Bronchial epithelial cell (primary cell): Measurements from ENCODE around the gene PDE11A. TPM values are rescaled to one million over a fixed set of nuclear protein-coding genes. Genes with fewer than 3 reads are reported as not detected.

ENCODE experiments used
- DNase-seq: peaks from one replicate; pipeline ENCODE4 v3.0.0-alpha.2; 2010; ENCODE audit warnings: low read depth
- FAIRE-seq: peaks from 2 replicates; lab custom pipeline; 2011; peaks lifted over from hg19 to GRCh38; lab: Jason Lieb, UNC
- H3K27me3 ChIP-seq: 2 replicates; pipeline ENCODE4 v1.5.1; 2011; ENCODE audit warnings: low read length; ENCODE audit not compliant: control insufficient read depth, insufficient read depth
- H3K36me3 ChIP-seq: 2 replicates; pipeline ENCODE4 v1.5.1; 2011; ENCODE audit warnings: low read length; ENCODE audit not compliant: control insufficient read depth, insufficient read depth
- H3K4me3 ChIP-seq: 2 replicates; pipeline ENCODE4 v1.5.1; 2011; ENCODE audit warnings: mild to moderate bottlenecking, low read depth, low read length, control low read depth
- total RNA-seq: library from RNA; depleted of rRNA; stranded (reverse); fragments of >200 nt; gene quantifications from 2 replicates; pipeline ENCODE4 v1.2.1, GENCODE V29; 2014
- TF ChIP-seq, protein P1 (sequence below): IDR thresholded peaks from 2 replicates; pipeline ENCODE4 v1.5.1; 2011; ENCODE audit warnings: mild to moderate bottlenecking, moderate library complexity, low read length, control low read depth, inconsistent platforms; ENCODE audit not compliant: insufficient read depth, severe bottlenecking

The PDE11A gene
- total RNA-seq, 1 donor from 2014 or later, result not detected

DNA sequence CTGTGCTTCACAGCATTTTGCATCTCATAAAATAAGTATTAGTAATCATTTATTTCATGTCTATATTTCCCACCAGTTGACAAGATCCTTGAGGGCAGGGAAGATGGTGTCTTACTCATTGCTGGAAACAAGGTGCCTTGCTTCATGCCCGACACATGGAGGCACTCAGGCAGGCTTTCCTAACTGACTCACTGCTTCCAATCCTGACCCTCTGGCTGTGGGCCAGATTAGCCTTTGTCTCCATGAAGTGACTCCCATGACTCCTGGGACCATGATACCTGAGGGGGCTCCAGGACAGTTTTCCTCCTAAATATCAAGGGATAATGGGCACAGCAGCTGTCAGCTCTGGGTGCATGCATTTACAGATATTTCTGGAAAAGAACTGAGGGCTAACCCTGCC is 405.0 kb downstream of the PDE11A start:
- Histone ChIP-seq H3K36me3 (no peaks in the 10 kb centered on the region), H3K4me3 (no peak overlapping the region), H3K27me3 (no peaks in the 10 kb centered on the region)
- TF ChIP-seq, protein P1, sequence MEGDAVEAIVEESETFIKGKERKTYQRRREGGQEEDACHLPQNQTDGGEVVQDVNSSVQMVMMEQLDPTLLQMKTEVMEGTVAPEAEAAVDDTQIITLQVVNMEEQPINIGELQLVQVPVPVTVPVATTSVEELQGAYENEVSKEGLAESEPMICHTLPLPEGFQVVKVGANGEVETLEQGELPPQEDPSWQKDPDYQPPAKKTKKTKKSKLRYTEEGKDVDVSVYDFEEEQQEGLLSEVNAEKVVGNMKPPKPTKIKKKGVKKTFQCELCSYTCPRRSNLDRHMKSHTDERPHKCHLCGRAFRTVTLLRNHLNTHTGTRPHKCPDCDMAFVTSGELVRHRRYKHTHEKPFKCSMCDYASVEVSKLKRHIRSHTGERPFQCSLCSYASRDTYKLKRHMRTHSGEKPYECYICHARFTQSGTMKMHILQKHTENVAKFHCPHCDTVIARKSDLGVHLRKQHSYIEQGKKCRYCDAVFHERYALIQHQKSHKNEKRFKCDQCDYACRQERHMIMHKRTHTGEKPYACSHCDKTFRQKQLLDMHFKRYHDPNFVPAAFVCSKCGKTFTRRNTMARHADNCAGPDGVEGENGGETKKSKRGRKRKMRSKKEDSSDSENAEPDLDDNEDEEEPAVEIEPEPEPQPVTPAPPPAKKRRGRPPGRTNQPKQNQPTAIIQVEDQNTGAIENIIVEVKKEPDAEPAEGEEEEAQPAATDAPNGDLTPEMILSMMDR, result no peak
- FAIRE-seq, result no peak
- peak; percentile 48 for DNase-seq

DNA sequence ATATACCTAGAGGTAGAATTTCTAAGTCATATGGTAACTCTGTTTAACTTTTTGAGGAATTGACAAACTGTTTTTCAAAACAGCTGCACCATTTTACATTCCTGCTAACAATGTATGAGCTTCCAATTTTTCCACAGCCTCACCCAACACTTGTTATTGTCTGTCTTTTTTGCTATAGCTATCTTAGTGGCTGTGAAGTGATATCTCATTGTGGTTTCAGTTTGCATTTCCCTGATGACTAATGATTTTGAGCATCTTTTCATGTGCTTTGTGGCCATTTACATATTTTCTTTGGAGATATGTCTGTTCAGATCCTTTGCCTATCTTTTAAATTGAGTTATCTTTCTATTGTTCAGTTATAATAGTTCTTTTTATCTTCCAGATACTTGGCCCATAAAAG is 406.2 kb downstream of the PDE11A start:
- Histone ChIP-seq H3K36me3 (no peaks in the 10 kb centered on the region), H3K27me3 (no peaks in the 10 kb centered on the region), H3K4me3 (no peak overlapping the region)
- FAIRE-seq (no peak), DNase-seq (peak; percentile 4)
- TF ChIP-seq, protein P1, result no peak

DNA sequence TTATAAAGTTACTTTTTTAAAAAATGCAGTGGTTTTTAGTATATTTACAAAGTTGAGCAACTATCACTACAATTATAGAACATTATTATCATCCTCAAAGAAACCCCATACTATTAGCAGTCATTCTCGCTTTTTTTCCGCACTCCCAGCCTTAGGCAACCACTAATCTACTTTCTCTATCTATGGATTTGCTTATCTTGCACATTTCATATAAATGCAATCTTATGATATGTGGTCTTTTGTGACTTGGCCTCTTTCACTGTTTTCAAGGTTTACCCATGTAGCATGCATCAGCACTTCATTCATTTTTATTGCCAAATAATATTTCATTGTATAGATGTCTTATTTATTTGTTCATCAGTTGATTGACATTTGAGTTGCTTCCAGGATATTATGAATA is 406.6 kb downstream of the PDE11A start:
- TF ChIP-seq, protein P1, result no peak
- no peak overlapping the region for H3K4me3 ChIP-seq
- H3K36me3 ChIP-seq, result no peaks in the 10 kb centered on the region
- FAIRE-seq (no peak), DNase-seq (no peak)
- no peaks in the 10 kb centered on the region for H3K27me3 ChIP-seq

DNA sequence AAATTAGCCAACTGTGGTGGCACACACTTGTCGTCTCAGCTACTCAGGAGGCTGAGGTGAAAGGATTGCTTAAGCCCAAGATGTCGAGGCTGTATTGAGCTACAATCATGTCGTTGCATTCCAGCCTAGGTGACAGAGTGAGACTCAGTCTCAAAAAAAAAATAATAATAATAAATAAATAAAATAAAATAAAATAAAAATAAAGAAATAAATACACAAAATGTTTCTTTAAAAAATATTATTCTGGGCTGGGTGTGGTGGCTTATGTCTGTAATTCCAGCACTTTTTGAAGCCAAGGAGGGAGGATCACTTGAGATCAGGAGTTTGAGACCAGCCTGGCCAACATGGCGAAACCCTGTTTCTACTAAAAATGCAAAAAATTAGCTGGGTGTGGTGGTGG is 407.2 kb downstream of the PDE11A start:
- FAIRE-seq (no peak), DNase-seq (no peak)
- Histone ChIP-seq H3K27me3 (no peaks in the 10 kb centered on the region), H3K36me3 (no peaks in the 10 kb centered on the region), H3K4me3 (no peak overlapping the region)
- TF ChIP-seq, protein P1, result no peak

DNA sequence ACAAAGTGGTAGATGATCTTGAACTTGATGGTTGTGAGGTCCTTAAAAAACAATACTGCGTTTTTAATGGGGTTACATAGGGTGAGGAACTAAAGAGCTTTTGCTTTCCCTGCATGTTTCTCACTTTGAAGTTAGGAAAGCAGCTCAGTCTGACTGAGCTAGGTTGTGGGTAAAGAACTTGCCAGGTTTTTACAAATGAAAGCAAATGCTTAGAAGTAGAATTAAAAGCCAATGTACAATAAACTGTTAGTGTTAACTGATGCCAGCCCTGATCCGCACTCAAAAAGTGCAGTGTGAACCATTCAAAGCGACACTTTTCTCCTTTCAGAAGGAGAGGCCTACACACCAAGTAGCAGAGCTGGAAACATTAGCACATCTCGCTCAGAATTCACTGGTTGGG is 409.7 kb downstream of the PDE11A start:
- no peak for DNase-seq
- FAIRE-seq, result no peak
- no peak overlapping the region for H3K4me3 ChIP-seq
- TF ChIP-seq, protein P1, result no peak
- peaks cover under 1% of the 10 kb centered on the region for H3K27me3 ChIP-seq
- H3K36me3 ChIP-seq, result no peaks in the 10 kb centered on the region

DNA sequence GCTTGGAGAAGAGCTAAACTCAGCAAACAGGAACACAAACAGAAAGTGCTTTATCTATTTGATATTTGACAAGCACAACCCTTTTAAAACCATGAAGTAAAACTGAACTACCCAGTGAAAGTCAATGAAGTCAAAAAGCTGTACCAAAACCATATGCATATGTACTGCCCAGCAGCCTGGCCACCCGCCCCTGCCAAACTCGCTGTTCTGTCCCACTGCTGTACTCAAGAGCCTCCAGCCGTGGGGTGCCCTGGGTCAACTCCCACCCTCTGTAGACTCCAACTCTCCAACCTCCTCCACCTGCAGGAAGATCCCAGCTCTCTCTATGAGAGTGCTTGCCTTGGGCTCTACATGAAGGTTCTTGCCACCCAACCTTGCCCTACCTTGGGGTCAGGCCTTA is 411.8 kb downstream of the PDE11A start:
- TF ChIP-seq, protein P1, result no peak
- DNase-seq (no peak), FAIRE-seq (no peak)
- Histone ChIP-seq H3K27me3 (peaks cover 3% of the 10 kb centered on the region), H3K36me3 (no peaks in the 10 kb centered on the region), H3K4me3 (no peak overlapping the region)
